Measurements from ENCODE around the gene KLF12. TPM values are rescaled to one million over a fixed set of nuclear protein-coding genes. Genes with fewer than 3 reads are reported as not detected.

The KLF12 gene
- total RNA-seq, 1 experiment from 2014 or later, result 14.0 TPM

- intact Hi-C loops (cut with micrococcal nuclease; ENCODE audit: unreplicated experiment), result no loop called here
- CTCF ChIA-PET, result no interaction called here
Measured at GRCh38 chr13:74148352-74148751, 14.1 kb upstream of the KLF12 start.

GRCh38 chr13:74145249-74145975, 11.2 kb upstream of the KLF12 start:
- H3K9me3 Mint-ChIP-seq (ENCODE audit: unreplicated experiment), result no peaks in the 10 kb centered on the region
- intact Hi-C loops (cut with micrococcal nuclease; ENCODE audit: unreplicated experiment), result no loop called here
- DNase-seq, result no peak
- no peak for TF ChIP-seq CTCF (IDR thresholded peaks at IDR 0.05; ENCODE audit: insufficient read depth in 1 of 2, low read depth in 1 of 2, low read length in 1 of 2, severe bottlenecking in 1 of 2, unreplicated experiment in 1 of 2)
- H3K4me3 Mint-ChIP-seq (ENCODE audit: unreplicated experiment), result no peak overlapping the region
- peaks cover 3% of the 10 kb centered on the region for H3K27me3 Mint-ChIP-seq (ENCODE audit: insufficient read depth, unreplicated experiment)
- no TSS peak for BruUV-seq (replicated peaks)
- Histone ChIP-seq H3K27me3 (replicated peaks; ENCODE audit: control insufficient read depth, insufficient read depth, low read length) (no peaks in the 10 kb centered on the region), H3K9me3 (no peaks in the 10 kb centered on the region), H3K36me3 (ENCODE audit: control insufficient read depth, insufficient read depth, low read length) (no peaks in the 10 kb centered on the region), H3K4me1 (peaks cover 6% of the 10 kb centered on the region; the same call in 1 of the 2 replicates), H3K4me3 (ENCODE audit: low read depth, low read length) (no peak overlapping the region)
- no peaks in the 10 kb centered on the region for H3K4me1 Mint-ChIP-seq (ENCODE audit: low read depth, unreplicated experiment)
- H3K27ac Mint-ChIP-seq (ENCODE audit: unreplicated experiment), result no peak overlapping the region
- no peaks in the 10 kb centered on the region for H3K36me3 Mint-ChIP-seq (ENCODE audit: insufficient read depth, unreplicated experiment)
- CTCF ChIA-PET, result interaction anchor here (0.7 kb wide), 1 partner anchor 1240 kb away, joined by 3 read pairs; no protein-coding TSS in a partner anchor
- POLR2A ChIA-PET, result no interaction called here

More at GRCh38 chr13:74148352-74148751, 14.1 kb upstream of the KLF12 start:
- Histone ChIP-seq H3K36me3 (ENCODE audit: control insufficient read depth, insufficient read depth, low read length) (no peaks in the 10 kb centered on the region), H3K9me3 (no peaks in the 10 kb centered on the region), H3K4me3 (ENCODE audit: low read depth, low read length) (no peak overlapping the region), H3K27me3 (replicated peaks; ENCODE audit: control insufficient read depth, insufficient read depth, low read length) (no peaks in the 10 kb centered on the region), H3K4me1 (peaks cover 6% of the 10 kb centered on the region; the same call in 1 of the 2 replicates)
- no peaks in the 10 kb centered on the region for H3K27me3 Mint-ChIP-seq (ENCODE audit: insufficient read depth, unreplicated experiment)
- TF ChIP-seq CTCF (IDR thresholded peaks at IDR 0.05; ENCODE audit: insufficient read depth in 1 of 2, low read depth in 1 of 2, low read length in 1 of 2, severe bottlenecking in 1 of 2, unreplicated experiment in 1 of 2), result no peak
- no peaks in the 10 kb centered on the region for H3K36me3 Mint-ChIP-seq (ENCODE audit: insufficient read depth, unreplicated experiment)
- no peaks in the 10 kb centered on the region for H3K9me3 Mint-ChIP-seq (ENCODE audit: unreplicated experiment)
- BruUV-seq (replicated peaks), result no TSS peak
- DNase-seq, result no peak
- POLR2A ChIA-PET, result no interaction called here
- no peak overlapping the region for H3K27ac Mint-ChIP-seq (ENCODE audit: unreplicated experiment)
- no peaks in the 10 kb centered on the region for H3K4me1 Mint-ChIP-seq (ENCODE audit: low read depth, unreplicated experiment)
- H3K4me3 Mint-ChIP-seq (ENCODE audit: unreplicated experiment), result no peak overlapping the region

- no TSS peak for BruUV-seq (replicated peaks)
- no peak overlapping the region for H3K4me3 Mint-ChIP-seq (ENCODE audit: unreplicated experiment)
- no peaks in the 10 kb centered on the region for H3K9me3 Mint-ChIP-seq (ENCODE audit: unreplicated experiment)
- H3K36me3 Mint-ChIP-seq (ENCODE audit: insufficient read depth, unreplicated experiment), result no peaks in the 10 kb centered on the region
- peaks cover 3% of the 10 kb centered on the region for H3K27me3 Mint-ChIP-seq (ENCODE audit: insufficient read depth, unreplicated experiment)
- Histone ChIP-seq H3K4me1 (peaks cover 6% of the 10 kb centered on the region; the same call in 1 of the 2 replicates), H3K9me3 (no peaks in the 10 kb centered on the region), H3K36me3 (ENCODE audit: control insufficient read depth, insufficient read depth, low read length) (no peaks in the 10 kb centered on the region), H3K27me3 (replicated peaks; ENCODE audit: control insufficient read depth, insufficient read depth, low read length) (no peaks in the 10 kb centered on the region), H3K4me3 (ENCODE audit: low read depth, low read length) (no peak overlapping the region)
- no peak for TF ChIP-seq CTCF (IDR thresholded peaks at IDR 0.05; ENCODE audit: insufficient read depth in 1 of 2, low read depth in 1 of 2, low read length in 1 of 2, severe bottlenecking in 1 of 2, unreplicated experiment in 1 of 2)
- intact Hi-C loops (cut with micrococcal nuclease; ENCODE audit: unreplicated experiment), result no loop called here
- no peak for DNase-seq
- ChIA-PET CTCF (no interaction called here), POLR2A (no interaction called here)
- no peak overlapping the region for H3K27ac Mint-ChIP-seq (ENCODE audit: unreplicated experiment)
- no peaks in the 10 kb centered on the region for H3K4me1 Mint-ChIP-seq (ENCODE audit: low read depth, unreplicated experiment)
Measured at GRCh38 chr13:74144269-74144668, 10.1 kb upstream of the KLF12 start.

Measured in Caco-2 (cell line).